ENCODE data around the gene SLC35G4. TPM values are rescaled to one million over a fixed set of nuclear protein-coding genes. Genes with fewer than 3 reads are reported as not detected.

Gene SLC35G4
- total RNA-seq, 2 experiments from 2014 or later, result not detected

DNA sequence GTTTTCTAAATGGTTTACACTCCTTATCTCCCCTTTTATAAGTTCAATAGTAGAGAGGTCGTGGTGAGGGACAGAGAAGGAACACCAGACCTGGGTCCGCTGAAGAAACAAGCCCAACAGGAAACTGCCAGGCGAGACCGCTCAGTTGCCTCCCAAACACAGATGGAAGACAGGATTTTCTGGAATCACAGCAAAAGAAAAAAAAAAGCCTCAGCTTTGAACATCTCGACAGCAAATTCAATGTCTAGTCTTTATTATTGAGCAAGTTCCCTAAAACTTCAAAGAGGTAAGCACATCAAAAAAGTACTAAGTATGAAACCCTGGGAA lies 46.2 kb downstream of the SLC35G4 start:
- no peak overlapping the region for H3K4me2 ChIP-seq (ENCODE audit: low read length)
- ChIA-PET POLR2A (interaction anchor here (0.9 kb wide), 1 partner anchor 10 kb away, joined by 3 read pairs; no protein-coding TSS in a partner anchor), CTCF (ENCODE audit: unreplicated experiment) (interaction anchor here (1.1 to 1.4 kb wide), 3 partner anchors 73 to 383 kb away, joined by 3 to 7 read pairs (median 4); no protein-coding TSS in a partner anchor)
- no peaks in the 10 kb centered on the region for H3K4me1 ChIP-seq (ENCODE audit: insufficient read depth, low read length, poor library complexity, severe bottlenecking)
- intact Hi-C loops (cut with micrococcal nuclease; ENCODE audit: unreplicated experiment), result loop anchor here (1.0 to 5.0 kb wide), 3 partner anchors 73 to 582 kb away; no protein-coding TSS in a partner anchor
- no peak for TF ChIP-seq EZH2phosphoT487 (IDR thresholded peaks at IDR 0.05; ENCODE audit: borderline replicate concordance, low read depth, low read length)
- TF ChIP-seq CTCF (conservative IDR thresholded peaks at IDR 0.05; ENCODE audit: low read length), result peak; percentile 51; the same call in 1 of the 2 replicates
- no peak overlapping the region for H3K27ac ChIP-seq (ENCODE audit: low read depth, low read length, poor library complexity, severe bottlenecking)
- H3K9me3 ChIP-seq (ENCODE audit: low read length), result no peaks in the 10 kb centered on the region
- BruUV-seq (replicated peaks), result no TSS peak
- H3K36me3 ChIP-seq (ENCODE audit: insufficient read depth, low read length), result no peaks in the 10 kb centered on the region
- H2AFZ ChIP-seq (ENCODE audit: low read length), result no peak overlapping the region
- H3K9me2 ChIP-seq (ENCODE audit: insufficient read depth, low read length), result no peaks in the 10 kb centered on the region
- H4K20me1 ChIP-seq (ENCODE audit: insufficient read depth, low read length), result no peaks in the 10 kb centered on the region
- no peak for DNase-seq (ENCODE audit: low spot score)
- no peaks in the 10 kb centered on the region for H3K79me2 ChIP-seq (ENCODE audit: insufficient read depth, low read depth, low read length)
- no peak overlapping the region for H3K4me3 ChIP-seq (ENCODE audit: low read depth, low read length, poor library complexity, severe bottlenecking)

DNA sequence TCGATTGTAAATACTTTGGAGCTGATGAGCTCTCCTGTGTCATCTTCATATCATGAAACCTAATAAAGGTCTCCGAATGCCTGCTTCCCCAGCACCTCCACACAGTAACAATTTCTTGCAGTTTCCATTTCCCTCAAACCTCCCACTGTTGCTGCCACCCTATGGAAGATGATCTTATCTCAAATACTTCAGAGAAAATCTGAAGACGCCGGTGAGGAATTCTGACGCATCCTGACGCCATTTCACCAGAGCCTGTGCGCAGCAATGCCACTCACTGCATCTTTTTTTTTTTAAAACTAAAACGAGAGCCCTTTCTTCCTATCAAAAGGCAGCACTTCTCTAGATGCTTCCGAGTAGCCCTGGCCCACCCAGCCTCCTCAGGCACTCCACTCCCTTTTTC lies 47.8 kb downstream of the SLC35G4 start:
- intact Hi-C loops (cut with micrococcal nuclease; ENCODE audit: unreplicated experiment), result loop anchor here (5.0 kb wide), 2 partner anchors 380 to 580 kb away; no protein-coding TSS in a partner anchor
- H3K79me2 ChIP-seq (ENCODE audit: insufficient read depth, low read depth, low read length), result no peaks in the 10 kb centered on the region
- no peaks in the 10 kb centered on the region for H3K9me3 ChIP-seq (ENCODE audit: low read length)
- ChIA-PET POLR2A (no interaction called here), CTCF (ENCODE audit: unreplicated experiment) (interaction anchor here (1.0 kb wide), 1 partner anchor 74 kb away, joined by 3 read pairs; no protein-coding TSS in a partner anchor)
- no peaks in the 10 kb centered on the region for H3K36me3 ChIP-seq (ENCODE audit: insufficient read depth, low read length)
- H3K4me2 ChIP-seq (ENCODE audit: low read length), result no peak overlapping the region
- no TSS peak for BruUV-seq (replicated peaks)
- no peaks in the 10 kb centered on the region for H4K20me1 ChIP-seq (ENCODE audit: insufficient read depth, low read length)
- DNase-seq (ENCODE audit: low spot score), result no peak
- TF ChIP-seq CTCF (conservative IDR thresholded peaks at IDR 0.05; ENCODE audit: low read length), result no peak
- no peak for TF ChIP-seq EZH2phosphoT487 (IDR thresholded peaks at IDR 0.05; ENCODE audit: borderline replicate concordance, low read depth, low read length)
- H2AFZ ChIP-seq (ENCODE audit: low read length), result no peak overlapping the region
- H3K4me3 ChIP-seq (ENCODE audit: low read depth, low read length, poor library complexity, severe bottlenecking), result no peak overlapping the region
- no peaks in the 10 kb centered on the region for H3K4me1 ChIP-seq (ENCODE audit: insufficient read depth, low read length, poor library complexity, severe bottlenecking)
- H3K9me2 ChIP-seq (ENCODE audit: insufficient read depth, low read length), result no peaks in the 10 kb centered on the region
- no peak overlapping the region for H3K27ac ChIP-seq (ENCODE audit: low read depth, low read length, poor library complexity, severe bottlenecking)

- intact Hi-C loops (cut with micrococcal nuclease; ENCODE audit: unreplicated experiment), result loop anchor here (5.0 kb wide), 2 partner anchors 380 to 580 kb away; no protein-coding TSS in a partner anchor
- no peaks in the 10 kb centered on the region for H3K9me3 ChIP-seq (ENCODE audit: low read length)
Observed at GRCh38 chr18:11657554-11657953, 48.2 kb downstream of the SLC35G4 start.

More at GRCh38 chr18:11657554-11657953, 48.2 kb downstream of the SLC35G4 start:
- Histone ChIP-seq H3K4me3 (ENCODE audit: low read depth, low read length, poor library complexity, severe bottlenecking) (no peak overlapping the region), H4K20me1 (ENCODE audit: insufficient read depth, low read length) (no peaks in the 10 kb centered on the region), H3K4me1 (ENCODE audit: insufficient read depth, low read length, poor library complexity, severe bottlenecking) (no peaks in the 10 kb centered on the region), H3K79me2 (ENCODE audit: insufficient read depth, low read depth, low read length) (no peaks in the 10 kb centered on the region), H2AFZ (ENCODE audit: low read length) (no peak overlapping the region), H3K27ac (ENCODE audit: low read depth, low read length, poor library complexity, severe bottlenecking) (no peak overlapping the region), H3K4me2 (ENCODE audit: low read length) (no peak overlapping the region), H3K36me3 (ENCODE audit: insufficient read depth, low read length) (no peaks in the 10 kb centered on the region), H3K9me2 (ENCODE audit: insufficient read depth, low read length) (no peaks in the 10 kb centered on the region)
- no peak for TF ChIP-seq CTCF (conservative IDR thresholded peaks at IDR 0.05; ENCODE audit: low read length)
- TF ChIP-seq EZH2phosphoT487 (IDR thresholded peaks at IDR 0.05; ENCODE audit: borderline replicate concordance, low read depth, low read length), result no peak
- DNase-seq (ENCODE audit: low spot score), result no peak
- ChIA-PET CTCF (ENCODE audit: unreplicated experiment) (interaction anchor here (1.0 kb wide), 1 partner anchor 73 kb away, joined by 3 read pairs; no protein-coding TSS in a partner anchor), POLR2A (interaction anchor here (0.6 to 1.3 kb wide), 2 partner anchors 11 to 63 kb away, joined by 3 to 4 read pairs; no protein-coding TSS in a partner anchor)
- no TSS peak for BruUV-seq (replicated peaks)

Measured in OCI-LY7 (cell line).